HG03066 (cell line): ENCODE measurements around the gene TAS2R4.
"Not testable (repeated sequence)": the region's sequence is repeated elsewhere in the genome, so short reads cannot be mapped to it uniquely, and the experiment has no call there.

Source experiments
- ATAC-seq: cut with Tn5 transposase; IDR thresholded peaks from one replicate; pipeline ENCODE4 v1.9.1; 2021; ENCODE audit warnings: low read depth; ENCODE audit not compliant: unreplicated experiment

Gene TAS2R4, protein sequence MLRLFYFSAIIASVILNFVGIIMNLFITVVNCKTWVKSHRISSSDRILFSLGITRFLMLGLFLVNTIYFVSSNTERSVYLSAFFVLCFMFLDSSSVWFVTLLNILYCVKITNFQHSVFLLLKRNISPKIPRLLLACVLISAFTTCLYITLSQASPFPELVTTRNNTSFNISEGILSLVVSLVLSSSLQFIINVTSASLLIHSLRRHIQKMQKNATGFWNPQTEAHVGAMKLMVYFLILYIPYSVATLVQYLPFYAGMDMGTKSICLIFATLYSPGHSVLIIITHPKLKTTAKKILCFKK

DNA sequence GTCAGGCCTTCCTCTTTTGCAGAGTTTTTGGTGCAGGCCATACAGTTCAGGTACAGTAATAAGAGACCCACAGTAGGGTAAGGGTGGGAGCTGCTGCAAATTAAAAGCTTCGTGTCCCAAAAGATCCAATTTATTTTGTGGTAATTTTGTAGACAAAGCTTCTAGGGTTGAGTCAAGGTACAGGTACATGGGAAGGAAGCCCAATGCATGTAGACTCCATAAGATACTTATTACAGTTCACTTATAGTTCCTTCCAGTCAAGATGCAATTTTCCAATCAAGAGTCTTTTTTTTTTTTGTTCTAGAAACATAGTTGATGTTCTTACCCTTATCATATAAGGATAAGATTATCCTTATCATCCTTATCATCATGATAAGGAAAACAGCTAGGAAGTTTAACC is at the start of gene TAS2R4:
Gene TAS2R4 (plus strand): TSS at position 301 of the 400 bp plus-strand sequence. CDS start 1,815 bp downstream, outside the sequence.
- no peak for ATAC-seq

DNA sequence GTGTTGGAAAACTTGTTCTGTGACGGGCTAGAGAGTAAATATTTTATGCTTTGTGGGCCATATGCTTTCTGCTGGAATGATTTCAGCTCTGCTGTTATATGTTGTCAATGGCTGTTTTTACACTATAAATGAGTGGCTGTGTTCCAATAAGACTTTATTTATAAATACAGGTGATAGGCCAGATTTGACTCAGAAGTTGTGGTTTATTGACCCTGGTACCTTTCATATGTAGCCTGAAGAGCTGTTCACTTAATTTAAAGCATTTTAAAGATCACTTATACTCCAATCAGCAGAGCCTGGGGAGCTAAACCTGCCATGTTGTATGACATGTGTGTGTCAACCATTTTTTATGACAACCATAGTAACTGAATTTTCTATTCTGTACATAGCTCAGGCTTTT is 47.5 kb upstream of the TAS2R4 start:
- ATAC-seq = no peak

- ATAC-seq = no peak
Measured at GRCh38 chr7:141731476-141732149, 44.9 kb upstream of the TAS2R4 start.

- ATAC-seq = no peak
Measured at GRCh38 chr7:141737118-141737835, 39.2 kb upstream of the TAS2R4 start.

GRCh38 chr7:141737836-141738591 is 38.5 kb upstream of the TAS2R4 start, which contains the start of gene SSBP1:
TSS of gene SSBP1 (plus strand) at chr7:141738358. CDS start at chr7:141739167, 809 bp downstream.
- peak; percentile 92 for ATAC-seq

GRCh38 chr7:141738592-141739013 is 37.9 kb upstream of the TAS2R4 start:
- ATAC-seq = peak; percentile 45

GRCh38 chr7:141739250-141739649 is 37.2 kb upstream of the TAS2R4 start:
- ATAC-seq = no peak

DNA sequence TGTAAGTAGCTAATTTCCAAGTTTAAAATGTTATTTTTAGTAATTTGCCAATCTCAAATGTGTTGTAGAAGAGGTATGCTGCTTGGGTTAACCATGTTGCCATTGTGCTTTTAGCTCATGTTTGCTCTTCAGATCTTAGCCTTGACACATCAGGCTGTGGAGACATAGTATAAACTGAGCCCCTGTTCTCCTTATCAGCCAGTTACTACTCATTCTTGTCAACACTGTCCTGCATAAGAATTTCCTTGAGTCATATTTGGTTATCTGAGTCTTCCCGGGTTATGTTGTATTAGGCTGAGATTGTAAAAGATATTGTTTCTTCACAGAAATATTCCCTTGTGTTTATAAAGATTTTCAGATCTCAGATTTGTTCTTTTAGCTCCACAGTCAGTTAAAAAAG is 34.2 kb upstream of the TAS2R4 start:
- no peak for ATAC-seq

DNA sequence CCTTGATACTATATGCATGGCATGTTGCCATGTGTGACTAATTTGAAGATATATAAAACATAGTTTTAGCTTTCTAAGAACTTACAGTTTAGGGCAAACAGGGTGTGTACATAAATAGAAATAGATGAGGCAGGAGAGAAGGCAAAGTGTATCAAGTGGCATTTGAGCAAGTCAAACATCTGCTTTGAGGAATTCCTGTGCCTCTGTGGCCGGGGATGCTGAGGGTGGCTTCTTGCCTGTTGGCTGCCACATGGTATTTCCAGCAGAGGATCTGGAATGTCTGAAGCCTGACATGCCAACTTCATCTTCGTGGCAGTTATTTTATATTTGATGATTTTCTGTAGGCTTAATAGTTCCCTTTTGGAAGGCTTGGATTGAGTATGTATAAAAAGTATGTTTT is 32.3 kb upstream of the TAS2R4 start:
- no peak for ATAC-seq

DNA sequence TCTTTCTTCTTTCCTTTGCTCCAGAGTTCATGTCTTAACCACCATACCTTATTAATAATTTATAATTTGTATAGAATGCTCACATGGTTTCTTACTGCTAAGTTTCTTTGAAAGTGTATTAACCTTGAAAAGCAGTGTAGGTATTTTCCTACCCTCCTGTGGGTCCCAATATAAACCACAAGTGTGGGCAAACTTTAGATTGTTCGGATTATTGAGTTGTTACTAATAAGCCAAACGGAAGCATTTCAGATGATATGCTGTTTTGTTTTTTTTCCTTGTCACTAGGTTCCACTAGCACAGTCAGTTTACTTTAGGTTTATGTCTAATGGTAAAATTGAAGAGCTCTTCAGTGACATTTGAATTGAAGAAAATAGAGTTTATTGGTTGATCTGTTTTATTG is 28.1 kb upstream of the TAS2R4 start:
- ATAC-seq = no peak

DNA sequence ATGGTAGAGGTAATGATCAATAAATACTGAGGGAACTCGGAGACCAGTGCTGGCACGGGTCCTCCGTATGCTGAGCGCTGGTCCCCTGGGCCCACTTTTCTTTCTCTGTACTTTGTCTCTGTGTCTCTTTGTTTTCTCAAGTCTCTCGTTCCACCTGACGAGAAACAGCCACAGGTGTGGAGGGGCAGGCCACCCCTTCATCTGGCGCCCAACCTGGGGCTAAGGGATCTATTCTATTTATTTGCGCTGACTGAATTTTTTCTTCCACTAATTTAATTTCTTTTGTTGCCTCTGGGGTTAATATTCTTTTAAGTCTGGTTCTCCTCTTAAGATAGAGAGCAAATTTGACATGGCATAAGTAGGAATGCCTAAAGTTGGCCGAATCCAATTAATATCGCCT is 24.6 kb upstream of the TAS2R4 start:
- not testable (repeated sequence) for ATAC-seq

DNA sequence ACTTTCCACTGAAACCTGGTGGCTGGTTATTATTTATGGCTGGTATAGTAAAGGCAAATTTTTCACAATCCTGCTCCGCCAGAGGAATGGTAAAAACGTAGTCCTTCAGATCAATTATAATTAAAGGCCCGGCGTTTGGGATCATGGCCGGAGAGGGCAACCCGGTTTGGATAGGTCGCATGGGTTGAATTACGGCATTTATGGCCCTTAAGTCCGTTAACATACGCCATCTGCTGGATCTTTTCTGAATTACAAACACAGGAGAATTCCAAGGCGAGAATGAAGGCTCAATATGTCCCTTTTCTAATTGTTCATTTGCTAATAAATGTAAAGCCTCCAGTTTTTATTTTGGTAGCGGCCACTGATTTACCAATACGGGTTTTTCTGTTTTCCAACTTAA is 23.8 kb upstream of the TAS2R4 start:
- ATAC-seq = no peak

GRCh38 chr7:141754939-141755338 is 21.5 kb upstream of the TAS2R4 start:
- ATAC-seq = no peak

DNA sequence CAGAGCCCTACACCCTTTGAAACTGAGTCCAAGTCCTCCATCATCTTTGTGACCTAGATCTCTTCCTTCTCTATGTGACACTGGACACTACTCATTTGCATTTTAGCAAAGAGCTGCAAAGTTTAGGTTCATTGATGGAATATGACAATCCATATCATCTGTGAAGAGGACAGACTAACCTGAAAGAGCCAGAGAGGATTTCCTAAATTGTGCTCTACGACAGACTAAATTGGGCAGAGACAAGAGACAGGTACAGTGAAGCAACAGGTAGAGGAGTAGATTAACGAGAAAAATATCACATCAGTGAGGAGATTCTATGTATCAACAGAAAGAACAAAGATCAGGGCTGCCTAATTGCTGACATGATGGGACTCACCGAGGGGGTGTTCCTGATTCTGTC is 12.7 kb upstream of the TAS2R4 start, which contains the start of gene TAS2R3:
Gene TAS2R3 (plus strand): TSS at position 301 of the 400 bp plus-strand sequence. CDS start 62 bp downstream, at position 363.
- ATAC-seq = no peak

DNA sequence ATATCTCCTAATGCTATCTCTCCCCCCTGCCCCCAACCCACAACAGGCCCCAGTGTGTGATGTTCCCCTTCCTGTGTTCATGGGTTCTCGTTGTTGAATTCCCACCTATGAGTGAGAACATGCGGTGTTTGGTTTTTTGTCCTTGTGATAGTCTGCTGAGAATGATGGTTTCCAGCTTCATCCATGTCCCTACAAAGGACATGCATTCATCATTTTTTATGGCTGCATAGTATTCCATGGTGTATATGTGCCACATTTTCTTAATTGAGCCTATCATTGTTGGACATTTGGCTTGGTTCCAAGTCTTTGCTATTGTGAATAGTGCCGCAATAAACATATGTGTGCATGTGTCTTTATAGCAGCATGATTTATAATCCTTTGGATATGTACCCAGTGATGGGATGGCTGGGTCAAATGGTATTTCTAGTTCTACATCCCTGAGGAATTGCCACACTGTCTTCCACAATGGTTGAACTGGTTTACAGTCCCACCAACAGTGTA is 6.3 kb upstream of the TAS2R4 start:
- ATAC-seq = not testable (repeated sequence)

DNA sequence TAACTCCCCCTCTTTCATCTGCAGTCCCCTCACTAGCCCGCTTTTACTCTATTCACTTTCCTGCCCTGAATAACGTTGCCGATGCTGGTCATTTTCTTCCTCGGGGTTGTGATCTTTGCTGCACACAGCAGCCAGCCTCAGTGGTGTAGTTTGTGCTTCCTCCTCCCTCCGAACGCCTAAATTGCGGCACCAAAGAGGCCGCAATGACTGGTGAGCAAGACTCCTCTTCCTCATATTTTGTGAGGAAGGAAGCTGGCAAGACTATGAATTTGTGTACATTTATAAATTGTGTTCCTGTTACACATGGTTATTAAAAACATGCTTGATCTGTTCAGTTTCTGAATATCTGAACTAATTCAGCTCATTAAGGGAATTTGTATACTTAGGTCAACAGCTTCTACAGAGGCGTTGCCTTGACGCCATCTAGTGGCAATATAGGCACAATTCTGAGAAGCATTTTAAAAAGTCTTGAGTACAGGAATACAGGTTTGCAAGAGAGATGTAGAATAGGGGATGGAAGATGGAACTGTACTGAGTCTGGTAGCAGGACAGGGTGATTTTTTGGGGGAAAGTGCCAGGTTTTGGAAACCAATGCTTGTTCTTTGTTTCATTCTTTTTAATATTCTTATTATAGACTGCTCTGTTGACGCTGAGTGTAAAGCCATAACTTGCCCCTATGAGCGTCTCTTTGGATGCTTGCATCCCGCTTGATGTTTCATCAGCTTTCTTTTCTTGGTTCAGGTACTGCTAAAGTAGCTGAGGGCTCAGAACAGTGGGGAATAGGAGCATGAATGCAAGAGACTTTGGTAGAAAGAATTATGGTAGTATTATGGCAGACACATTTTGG is 9.5 kb downstream of the TAS2R4 start:
- ATAC-seq = no peak

DNA sequence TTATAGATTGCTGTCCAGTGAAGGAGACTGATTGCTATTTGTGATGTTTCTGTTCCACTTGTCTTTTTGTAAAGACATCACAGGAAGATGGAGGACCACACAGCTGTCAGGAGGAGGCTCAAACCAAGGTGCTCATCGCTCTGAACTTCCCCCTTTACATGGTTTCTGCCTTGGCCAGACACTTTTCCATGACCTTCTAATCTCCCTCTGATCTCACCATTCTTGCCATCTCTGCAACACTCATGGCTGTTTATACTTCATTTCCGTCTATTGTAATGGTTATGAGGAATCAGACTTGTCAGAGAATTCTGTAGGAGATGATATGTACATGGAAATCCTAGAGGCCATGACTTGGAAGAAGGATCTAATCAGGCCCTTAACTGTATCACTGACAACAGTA is 11.8 kb downstream of the TAS2R4 start:
- ATAC-seq = no peak

DNA sequence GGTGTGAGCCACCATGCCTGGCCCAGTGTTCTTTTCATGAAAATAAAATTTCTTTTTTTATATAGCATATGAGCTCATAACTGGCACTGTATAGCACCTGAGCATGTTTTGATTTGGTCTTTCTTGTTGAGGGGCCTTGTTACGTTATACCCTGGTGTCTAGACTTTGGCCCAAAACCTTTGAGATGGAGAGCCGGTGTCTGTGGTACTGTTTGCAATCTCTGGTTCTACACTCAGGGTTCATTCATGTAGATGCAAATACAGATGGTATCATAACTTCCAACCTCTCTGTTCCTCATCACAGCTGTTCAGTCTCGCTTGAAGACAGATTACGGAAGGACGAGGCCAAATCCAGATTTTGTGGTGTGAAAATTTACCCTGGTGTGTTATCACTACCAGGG is 13.4 kb downstream of the TAS2R4 start, which contains the start of gene TAS2R5:
Gene TAS2R5 (plus strand): TSS at position 301 of the 400 bp plus-strand sequence. CDS start 145 bp downstream, outside the sequence.
- ATAC-seq = no peak

GRCh38 chr7:141792526-141792925 is 16.1 kb downstream of the TAS2R4 start:
- no peak for ATAC-seq
